GM12874 (cell line): ENCODE measurements around the gene MADD.

ENCODE experiments used
- CTCF ChIP-seq: IDR thresholded peaks from 2 replicates; pipeline ENCODE4 v1.5.1; 2011; ENCODE audit warnings: low read depth, mild to moderate bottlenecking, control low read depth, low read length, moderate library complexity; ENCODE audit not compliant: insufficient read depth

Gene MADD

GRCh38 chr11:47355283-47356128, 85.6 kb downstream of the MADD start:
- 0 out of 2 replicates have a peak, but pooled peaks have one; percentile 23 for TF ChIP-seq CTCF

DNA sequence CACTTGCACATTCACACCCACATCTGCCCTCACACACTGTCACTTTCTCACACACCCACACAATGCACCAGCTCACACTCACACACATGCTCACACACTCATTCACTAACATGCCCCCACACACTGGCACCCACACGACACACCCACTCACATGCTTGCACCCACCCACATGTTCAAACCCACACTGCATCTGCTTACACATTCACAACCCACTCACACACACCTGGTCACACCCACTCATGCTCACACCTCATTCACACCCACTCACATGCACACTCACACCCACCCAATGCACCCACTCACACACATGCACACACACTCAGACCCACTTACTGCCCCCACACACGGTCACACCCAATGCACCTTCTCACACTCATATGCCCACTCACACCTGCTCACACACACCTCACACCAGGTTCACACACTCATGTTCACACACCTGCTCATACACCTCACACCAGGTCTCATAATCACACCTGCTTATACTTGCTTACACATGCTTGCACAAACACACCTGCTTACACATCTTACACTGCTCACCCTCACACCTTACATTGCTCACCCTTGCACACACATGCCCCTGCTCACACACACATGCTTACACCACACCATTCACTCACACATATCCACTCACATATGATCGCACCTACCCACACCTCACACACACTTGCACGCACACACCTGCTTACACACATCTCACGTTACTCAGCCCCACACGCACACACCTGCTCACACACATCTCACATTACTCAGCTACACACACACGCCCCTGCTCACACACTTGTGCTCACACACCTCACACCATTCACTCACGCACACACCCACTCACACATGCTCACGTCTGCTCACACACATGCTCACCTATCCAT, 86.4 kb downstream of the MADD start:
- TF ChIP-seq CTCF: no peak

GRCh38 chr11:47356998-47357329, 87.0 kb downstream of the MADD start:
- TF ChIP-seq CTCF: no peak

DNA sequence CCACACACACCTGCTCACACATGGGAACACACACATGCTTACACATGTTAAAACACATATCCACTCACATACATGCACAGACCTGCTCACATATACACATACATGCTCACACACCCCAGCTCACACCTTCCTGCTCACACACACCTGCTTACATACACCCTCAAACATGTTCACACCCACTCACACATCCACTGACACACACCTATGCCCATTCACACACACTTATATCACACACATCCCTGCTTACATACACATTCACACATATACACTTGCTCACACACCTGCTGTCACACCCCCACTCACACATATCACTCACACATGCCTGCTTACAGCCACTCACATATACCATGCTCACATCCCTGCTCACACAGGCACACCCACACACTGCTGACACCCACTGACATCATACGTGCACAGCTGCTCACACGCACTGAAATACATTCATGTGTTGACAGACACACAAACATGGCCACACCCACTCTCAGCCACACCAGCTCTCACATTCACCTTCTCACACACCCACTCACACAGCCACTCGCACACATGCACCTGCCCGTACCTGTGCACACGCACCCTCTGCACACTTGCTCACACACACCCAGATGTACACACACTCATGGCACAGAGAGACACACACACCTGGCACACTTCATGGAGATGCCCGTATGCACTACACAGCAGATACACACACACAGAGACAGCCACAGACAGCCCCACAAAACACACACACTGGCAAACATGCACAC, 88.2 kb downstream of the MADD start:
- no peak for TF ChIP-seq CTCF

DNA sequence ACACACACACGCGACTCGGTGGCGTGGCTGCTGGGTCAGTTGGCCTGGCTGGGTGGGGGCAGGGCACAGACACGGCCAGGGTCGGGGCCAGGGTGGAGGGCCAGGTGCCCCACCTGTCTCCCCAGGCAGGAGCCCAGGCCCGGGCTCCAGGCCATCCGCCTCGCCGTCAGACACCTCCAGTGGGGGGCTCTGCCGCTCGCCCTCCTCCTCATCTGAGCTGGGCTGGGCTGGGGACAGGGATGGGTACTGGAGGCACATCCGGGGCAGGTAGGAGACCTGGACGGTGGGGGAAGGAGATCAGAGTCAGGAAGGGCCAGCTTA, 88.8 kb downstream of the MADD start:
- no peak for TF ChIP-seq CTCF

- TF ChIP-seq CTCF: no peak
Measured at GRCh38 chr11:47359162-47359561, 89.2 kb downstream of the MADD start.

DNA sequence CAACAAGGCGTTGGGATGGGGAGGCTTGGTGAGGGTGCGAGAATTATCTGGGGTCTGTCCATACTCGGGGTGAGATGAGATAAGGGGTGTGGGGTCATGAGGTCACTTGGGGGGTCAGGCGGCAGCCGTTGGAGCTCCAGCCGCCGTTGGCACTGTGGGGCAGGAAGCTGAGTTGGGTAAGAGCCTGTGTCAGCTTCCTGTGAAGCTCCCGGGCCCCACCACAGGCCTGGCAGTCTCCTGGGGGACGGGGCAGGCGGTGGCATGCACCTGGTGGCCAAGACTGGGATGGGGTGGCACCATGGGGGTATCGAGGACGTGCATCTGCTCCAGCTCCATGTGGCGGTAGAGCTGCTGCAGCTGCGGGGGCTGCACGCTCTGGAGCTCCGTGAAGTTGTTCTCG, 89.7 kb downstream of the MADD start:
- TF ChIP-seq CTCF: no peak
